ENCODE data around the gene ACOX1. TPM values are rescaled to one million over a fixed set of nuclear protein-coding genes. Genes with fewer than 3 reads are reported as not detected.

ACOX1 gene
- 16.1 and 17.6 TPM in 2 replicates for total RNA-seq (2014; rRNA removed; shearing (Covaris generic))

GRCh38 chr17:75978938-75979704, at the start of gene ACOX1, which contains the start of gene TEN1:
Gene ACOX1, minus strand, starts transcription at chr17:75979166. Its CDS starts 93 bp downstream, at chr17:75979073.
Gene TEN1, plus strand, starts transcription at chr17:75979240. Its CDS starts 6,953 bp downstream, at chr17:75986193.

DNA sequence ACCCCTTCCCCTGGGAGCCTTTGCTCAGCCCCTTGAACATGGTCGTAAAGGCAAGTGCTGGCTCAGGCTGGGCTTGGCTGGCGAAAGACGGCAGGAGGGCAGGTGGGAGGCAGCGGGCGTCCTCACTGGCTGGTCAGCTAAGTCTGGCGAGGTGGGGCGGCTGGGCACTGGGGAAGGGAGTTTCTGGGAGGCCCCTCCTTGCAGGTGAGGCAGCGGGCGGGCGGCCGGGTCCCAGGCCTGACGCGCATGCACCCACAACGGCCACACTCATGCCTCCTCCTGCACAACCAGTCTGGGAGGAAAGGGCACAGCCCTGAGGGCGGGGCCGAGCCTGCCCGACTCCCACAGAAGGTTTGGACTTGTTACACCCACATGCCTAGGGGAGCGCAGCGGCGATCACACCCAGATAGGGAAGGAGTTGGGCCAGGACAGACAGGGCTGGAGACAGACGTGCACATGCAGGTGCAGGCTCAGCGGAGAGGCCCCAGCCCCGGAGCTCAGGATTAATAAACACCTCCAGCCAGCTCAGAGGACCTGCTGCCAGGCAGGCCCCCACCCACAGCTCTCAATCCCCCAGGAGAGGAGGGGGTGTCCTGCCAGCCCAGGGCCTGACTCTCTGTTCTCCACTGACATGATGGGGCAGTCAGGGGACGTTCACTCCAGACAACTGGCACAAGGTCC, 48.3 kb upstream of the ACOX1 start, which contains the start of gene EVPL:
TSS of gene EVPL (minus strand) at position 148 of the 681 bp plus-strand sequence. CDS start at position 40, 108 bp downstream.

GRCh38 chr17:76000755-76001521, 22.0 kb upstream of the ACOX1 start, which contains the start of gene CDK3:
Gene CDK3, plus strand, starts transcription at chr17:76000855. Its CDS starts 571 bp downstream, at chr17:76001426.

DNA sequence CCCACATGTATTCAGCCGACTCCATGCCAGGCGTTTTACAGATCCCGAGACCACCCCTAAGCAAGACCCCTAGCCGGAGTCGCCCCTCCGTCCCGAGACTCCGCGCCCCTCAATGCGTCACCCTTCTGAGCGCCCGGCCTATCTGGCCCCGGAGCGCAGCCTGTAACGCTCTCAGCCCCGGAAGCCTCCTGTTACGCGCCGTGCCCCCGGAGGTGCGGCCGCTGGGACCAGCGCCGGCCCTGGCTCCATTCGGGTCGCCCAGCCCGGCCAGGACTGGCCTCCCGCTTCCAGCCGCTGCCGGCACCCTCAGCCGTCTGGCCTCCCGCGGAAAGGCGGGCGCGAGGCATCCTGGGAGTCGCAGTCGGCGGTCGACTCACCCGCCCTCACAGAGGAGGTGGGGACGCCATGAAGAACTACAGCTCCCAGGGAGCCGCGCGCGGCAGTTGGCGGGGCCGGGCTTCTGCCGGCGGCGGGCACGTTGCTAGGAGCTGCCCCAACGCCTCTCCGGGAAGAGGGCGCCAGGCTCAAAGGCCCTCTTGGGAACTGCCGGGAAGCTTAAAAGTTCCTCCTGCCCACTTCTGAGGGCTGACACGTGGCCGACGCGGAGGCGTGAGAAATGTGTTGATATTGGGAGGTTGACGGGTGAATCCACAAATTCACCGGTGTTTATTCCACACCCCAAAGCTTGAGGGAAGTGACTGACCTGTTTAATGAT, 38.1 kb downstream of the ACOX1 start, which contains the start of gene FBF1:
TSS of gene FBF1 (minus strand) at position 316 of the 715 bp plus-strand sequence. CDS start 2,893 bp downstream, outside the sequence.

GRCh38 chr17:75904749-75905521, 74.0 kb downstream of the ACOX1 start, which contains the start of gene MRPL38:
Gene MRPL38, minus strand, starts transcription at chr17:75904884. Its CDS starts 9 bp downstream, at chr17:75904875.

DNA sequence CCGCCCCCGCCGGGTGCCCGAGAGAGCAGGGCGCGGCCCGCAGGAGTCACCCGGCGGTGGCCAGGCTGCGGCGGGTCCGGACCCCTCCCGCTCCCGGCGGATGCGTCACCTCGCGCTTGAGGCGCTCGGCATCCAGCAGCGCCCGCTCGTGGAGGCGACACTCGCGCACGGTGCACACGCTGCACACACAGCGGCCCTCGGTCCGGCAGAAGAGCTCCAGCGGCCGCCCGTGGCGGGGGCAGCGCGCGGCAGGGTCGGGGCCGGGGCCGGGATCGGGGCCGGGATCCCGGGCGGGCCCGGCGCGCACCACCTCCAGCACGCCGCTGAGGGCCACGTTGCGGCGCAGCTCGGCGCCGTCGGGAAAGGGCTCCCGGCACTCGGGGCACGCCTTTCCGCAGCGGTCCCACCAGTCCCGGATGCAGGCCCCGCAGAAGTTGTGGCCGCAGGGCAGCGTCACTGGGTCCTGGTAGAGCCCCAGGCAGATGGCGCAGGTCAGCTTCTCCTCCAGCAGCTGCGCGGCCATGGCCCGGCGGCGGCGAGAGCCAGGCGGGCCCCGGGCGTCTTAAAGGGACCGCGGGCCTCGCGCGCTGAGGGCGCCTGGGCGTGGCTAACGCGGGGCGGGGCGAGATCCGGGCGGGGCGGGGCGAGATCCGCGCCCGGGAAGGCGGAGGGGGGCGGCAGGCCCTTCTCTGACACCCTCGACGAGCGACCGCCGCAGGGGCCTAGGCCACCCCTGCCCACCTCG, 82.4 kb downstream of the ACOX1 start, which contains the start of gene TRIM65:
TSS of gene TRIM65 (minus strand) at position 537 of the 745 bp plus-strand sequence. CDS start at position 523, 14 bp downstream.

Other genes starting within 250 kb of the ACOX1 start
- gene GALK1, start 214.0 kb downstream of the ACOX1 start, total RNA-seq (2014; rRNA removed; shearing (Covaris generic)): 54.3 and 57.9 TPM in 2 replicates
- gene UNK, start 194.4 kb downstream of the ACOX1 start, total RNA-seq (2014; rRNA removed; shearing (Covaris generic)): 16.6 and 18.8 TPM in 2 replicates
- 3.2 and 6.2 TPM in 2 replicates for gene UNC13D, start 134.8 kb downstream of the ACOX1 start, total RNA-seq (2014; rRNA removed; shearing (Covaris generic))
- gene WBP2, start 123.8 kb downstream of the ACOX1 start, total RNA-seq (2014; rRNA removed; shearing (Covaris generic)): 32.0 and 41.2 TPM in 2 replicates
- 29.5 and 30.5 TPM in 2 replicates for gene TRIM47, start 100.6 kb downstream of the ACOX1 start, total RNA-seq (2014; rRNA removed; shearing (Covaris generic))
- 28.4 and 29.8 TPM in 2 replicates for gene TRIM65, start 82.2 kb downstream of the ACOX1 start, total RNA-seq (2014; rRNA removed; shearing (Covaris generic))
- gene MRPL38, start 74.3 kb downstream of the ACOX1 start, total RNA-seq (2014; rRNA removed; shearing (Covaris generic)): 46.1 and 62.3 TPM in 2 replicates
- gene FBF1, start 38.1 kb downstream of the ACOX1 start, total RNA-seq (2014; rRNA removed; shearing (Covaris generic)): 25.7 and 26.1 TPM in 2 replicates
- 27.0 and 34.3 TPM in 2 replicates for gene TEN1, start 74 bp upstream of the ACOX1 start, total RNA-seq (2014; rRNA removed; shearing (Covaris generic))
- gene CDK3, start 21.7 kb upstream of the ACOX1 start, total RNA-seq (2014; rRNA removed; shearing (Covaris generic)): 5.4 and 9.3 TPM in 2 replicates
- gene EVPL, start 48.1 kb upstream of the ACOX1 start, total RNA-seq (2014; rRNA removed; shearing (Covaris generic)): 0.03 TPM in 1 of 2 replicates, not detected in the other
- gene SRP68, start 93.4 kb upstream of the ACOX1 start, total RNA-seq (2014; rRNA removed; shearing (Covaris generic)): 23.8 and 30.2 TPM in 2 replicates
- 0.32 TPM in 1 of 2 replicates, not detected in the other for gene GALR2, start 95.6 kb upstream of the ACOX1 start, total RNA-seq (2014; rRNA removed; shearing (Covaris generic))
- 0.29 TPM in 1 of 2 replicates, not detected in the other for gene ZACN, start 100.0 kb upstream of the ACOX1 start, total RNA-seq (2014; rRNA removed; shearing (Covaris generic))
- gene EXOC7, start 124.6 kb upstream of the ACOX1 start, total RNA-seq (2014; rRNA removed; shearing (Covaris generic)): 65.9 and 70.1 TPM in 2 replicates
- 0.19 TPM in 1 of 2 replicates, not detected in the other for gene FOXJ1, start 162.1 kb upstream of the ACOX1 start, total RNA-seq (2014; rRNA removed; shearing (Covaris generic))